HCT116 (cell line): ENCODE data around the gene EIF4G3. TPM values are rescaled to one million over a fixed set of nuclear protein-coding genes. Genes with fewer than 3 reads are reported as not detected.

Source experiments
- ATAC-seq: fragments of 200-7000 bp; cut with Tn5 transposase; 2 replicates; pipeline ENCODE4 v1.9.1; 2020; ENCODE audit warnings: mild to moderate bottlenecking, moderate library complexity
- BruUV-seq: library from RNA; stranded (reverse); fragments of 400-500 nt; replicated peaks from 2 replicates; lab custom pipeline; 2021; lab: Mats Ljungman, UMichigan
- CTCF ChIA-PET: fragments of 300-600 bp; sonication (Branson Sonifier 250); formaldehyde crosslinking; loops from one replicate; lab custom pipeline; 2021; ENCODE audit warnings: antibody characterized with exemption; lab: Charles Lee
- POLR2A ChIA-PET: fragments of 300-600, 350-600 bp; sonication (Branson Sonifier 250); formaldehyde crosslinking; loops from one replicate; lab custom pipeline; 2021; ENCODE audit warnings: antibody characterized with exemption; lab: Charles Lee
- RAD21 ChIA-PET, 2 experiments: fragments of 300-600 bp; sonication (Branson Sonifier 250); formaldehyde crosslinking; loops; one replicate each; lab custom pipeline; 2023; ENCODE audit warnings: low total read pairs in 2 of 2; ENCODE audit not compliant: uncharacterized antibody in 2 of 2, unreplicated experiment in 2 of 2, low non-redundant PET in 1 of 2; lab: Charles Lee
- DNase-seq: peaks from one replicate; pipeline ENCODE4 v3.0.0-alpha.2; 2010; ENCODE audit warnings: low read depth, low spot score
- H2AFZ ChIP-seq: fragments of 200-600 bp; shearing (Covaris generic), sonication (generic); 2 replicates; pipeline ENCODE4 v1.6.1; 2017; ENCODE audit warnings: low read depth, mixed run types, mixed read lengths, antibody characterized with exemption, low read length; ENCODE audit not compliant: poor library complexity, severe bottlenecking
- H3K27ac ChIP-seq: 2 replicates; pipeline ENCODE4 v1.5.1; 2012; ENCODE audit warnings: low read depth, low read length
- H3K27me3 ChIP-seq: fragments of 200-600 bp; sonication (generic); 2 replicates; pipeline ENCODE4 v1.6.1; 2016; ENCODE audit warnings: mixed run types, low read length, mixed read lengths; ENCODE audit not compliant: insufficient read depth
- H3K36me3 ChIP-seq, 2 experiments: fragments of 200-500 bp in 1 of 2; fragments of 200-600 bp in 1 of 2; sonication (Bioruptor generic) in 1 of 2; sonication (generic) in 1 of 2; 2 replicates each; pipeline versions ENCODE4 v1.5.1 to v1.6.1; 2014 to 2016; ENCODE audit warnings: low read length in 2 of 2, inconsistent platforms in 1 of 2, mixed read lengths in 1 of 2, mixed run types in 1 of 2; ENCODE audit not compliant: insufficient read depth in 2 of 2, control insufficient read depth in 1 of 2
- H3K4me1 ChIP-seq, 2 experiments: fragments of 200-600 bp in 1 of 2; sonication (generic) in 1 of 2; 2 replicates each; pipeline versions ENCODE4 v1.5.1 to v1.6.1; 2012 to 2017; ENCODE audit warnings: low read length in 2 of 2, inconsistent platforms in 1 of 2, mild to moderate bottlenecking in 1 of 2, mixed read lengths in 1 of 2, mixed run types in 1 of 2, moderate library complexity in 1 of 2; ENCODE audit not compliant: insufficient read depth in 2 of 2, control insufficient read depth in 1 of 2
- H3K4me2 ChIP-seq: fragments of 200-600 bp; sonication (generic); 2 replicates; pipeline ENCODE4 v1.6.1; 2017; ENCODE audit warnings: mixed run types, low read length, mixed read lengths
- H3K4me3 ChIP-seq, 2 experiments: fragments of 200-600 bp in 1 of 2; sonication (generic) in 1 of 2; replicated peaks in 1 of 2; 2 replicates each; pipeline ENCODE4 v1.5.1; 2011 to 2016; ENCODE audit warnings: low read length in 2 of 2, control low read depth in 1 of 2, low read depth in 1 of 2, mild to moderate bottlenecking in 1 of 2, mixed read lengths in 1 of 2, mixed run types in 1 of 2
- H3K79me2 ChIP-seq: fragments of 200-600 bp; sonication (generic); 2 replicates; pipeline ENCODE4 v1.6.1; 2017; ENCODE audit warnings: mild to moderate bottlenecking, mixed run types, low read length, moderate library complexity, mixed read lengths; ENCODE audit not compliant: insufficient read depth
- H3K9ac ChIP-seq: fragments of 200-600 bp; sonication (generic); 2 replicates; pipeline ENCODE4 v1.6.1; 2016; ENCODE audit warnings: low read length, mixed read lengths
- H3K9me2 ChIP-seq: fragments of 200-600 bp; sonication (generic), shearing (Covaris generic); 2 replicates; pipeline ENCODE4 v1.6.1; 2017; ENCODE audit warnings: mixed run types, mild to moderate bottlenecking, moderate library complexity; ENCODE audit not compliant: insufficient read depth
- H3K9me3 ChIP-seq, 2 experiments: fragments of 200-500 bp in 1 of 2; fragments of 200-600 bp in 1 of 2; sonication (Bioruptor generic) in 1 of 2; sonication (generic) in 1 of 2; 2 replicates each; pipeline ENCODE4 v1.6.1; 2014 to 2017; ENCODE audit warnings: low read length in 2 of 2, mixed read lengths in 2 of 2, inconsistent platforms in 1 of 2, low read depth in 1 of 2, mild to moderate bottlenecking in 1 of 2, mixed run types in 1 of 2, moderate library complexity in 1 of 2; ENCODE audit not compliant: control insufficient read depth in 1 of 2, insufficient read depth in 1 of 2
- H4K20me1 ChIP-seq: fragments of 200-600 bp; sonication (generic), shearing (Covaris generic); 2 replicates; pipeline ENCODE4 v1.6.1; 2017; ENCODE audit warnings: mixed run types, mild to moderate bottlenecking, moderate library complexity; ENCODE audit not compliant: insufficient read depth
- ATF3 ChIP-seq: IDR thresholded peaks from 2 replicates; pipeline ENCODE4 v1.6.1; 2012
- CBX3 ChIP-seq: IDR thresholded peaks from 2 replicates; pipeline ENCODE4 v1.6.1; 2012; ENCODE audit warnings: low read depth
- EGR1 ChIP-seq: IDR thresholded peaks from 2 replicates; pipeline ENCODE4 v1.6.1; 2012; ENCODE audit warnings: low read depth
- ELF1 ChIP-seq: IDR thresholded peaks from 2 replicates; pipeline ENCODE4 v1.6.1; 2012; ENCODE audit warnings: low read depth, borderline replicate concordance
- EZH2 ChIP-seq: fragments of 200-600 bp; sonication (generic); IDR thresholded peaks from 2 replicates; pipeline ENCODE4 v1.6.1; 2017; ENCODE audit warnings: antibody characterized with exemption, mixed run types
- EZH2phosphoT487 ChIP-seq: fragments of 200-600 bp; IDR thresholded peaks from 2 replicates; pipeline ENCODE4 v1.6.1; 2018; ENCODE audit warnings: antibody characterized with exemption, borderline replicate concordance
- FOSL1 ChIP-seq: IDR thresholded peaks from 2 replicates; pipeline ENCODE4 v1.6.1; 2012; ENCODE audit warnings: low read depth
- JUND ChIP-seq: IDR thresholded peaks from 2 replicates; pipeline ENCODE4 v1.6.1; 2012
- POLR2A ChIP-seq: IDR thresholded peaks from 2 replicates; pipeline ENCODE4 v1.7.0; 2011; ENCODE audit warnings: borderline replicate concordance; ENCODE audit not compliant: insufficient read depth, insufficient read length; ENCODE audit errors: extremely low read depth
- POLR2AphosphoS5 ChIP-seq: IDR thresholded peaks from 2 replicates; pipeline ENCODE4 v1.6.1; 2011; ENCODE audit warnings: mild to moderate bottlenecking, low read depth, low read length, moderate library complexity
- RAD21 ChIP-seq: IDR thresholded peaks from 2 replicates; pipeline ENCODE4 v1.6.1; 2012; ENCODE audit warnings: low read depth, mild to moderate bottlenecking
- SIN3A ChIP-seq: IDR thresholded peaks from 2 replicates; pipeline ENCODE4 v1.6.1; 2012; ENCODE audit warnings: low read depth
- SP1 ChIP-seq: IDR thresholded peaks from 2 replicates; pipeline ENCODE4 v1.6.1; 2012; ENCODE audit warnings: low read depth
- SRF ChIP-seq: IDR thresholded peaks from 2 replicates; pipeline ENCODE4 v1.6.1; 2012; ENCODE audit warnings: low read depth
- YY1 ChIP-seq: IDR thresholded peaks from 2 replicates; pipeline ENCODE4 v1.6.1; 2011; ENCODE audit warnings: low read length, low read depth, moderate library complexity, mild to moderate bottlenecking; ENCODE audit not compliant: insufficient replicate concordance; ENCODE audit errors: extremely low read depth
- ZBTB33 ChIP-seq: IDR thresholded peaks from 2 replicates; pipeline ENCODE4 v1.6.1; 2011; ENCODE audit warnings: mild to moderate bottlenecking, low read length, moderate library complexity; ENCODE audit not compliant: insufficient replicate concordance; ENCODE audit errors: extremely low read depth
- ZNF274 ChIP-seq: fragments of 200-500 bp; sonication (Bioruptor generic); IDR thresholded peaks from 2 replicates; pipeline ENCODE4 v1.6.1; 2014; ENCODE audit warnings: mild to moderate bottlenecking, low read depth, low read length, inconsistent platforms
- intact Hi-C: fragments of 100-400 bp; cut with micrococcal nuclease; formaldehyde crosslinking; loops from 2 replicates; pipeline ENCODE4 v1.10.0; 2022
- total RNA-seq: library from RNA; stranded (reverse); gene quantifications from one replicate; pipeline ENCODE4 v1.2.1, GENCODE V29; 2021; ENCODE audit not compliant: unreplicated experiment
- TF ChIP-seq, protein P1 (sequence below), 3 experiments: fragments of 200-600 bp in 1 of 3; sonication (generic) in 1 of 3; IDR thresholded peaks in 2 of 3; conservative IDR thresholded peaks in 1 of 3; 2 replicates each; pipeline ENCODE4 v1.5.1; 2012 to 2017; ENCODE audit warnings: low read depth in 2 of 3, low read length in 2 of 3, antibody characterized with exemption in 1 of 3, borderline replicate concordance in 1 of 3, control low read depth in 1 of 3, mild to moderate bottlenecking in 1 of 3, mixed read lengths in 1 of 3, mixed run types in 1 of 3, moderate library complexity in 1 of 3; ENCODE audit not compliant: insufficient read depth in 1 of 3
- TF ChIP-seq, protein P2 (sequence below): IDR thresholded peaks from 2 replicates; pipeline ENCODE4 v1.6.1; 2012; ENCODE audit warnings: low read depth

Gene EIF4G3
- total RNA-seq, 1 experiment from 2014 or later = 40.1 TPM

DNA sequence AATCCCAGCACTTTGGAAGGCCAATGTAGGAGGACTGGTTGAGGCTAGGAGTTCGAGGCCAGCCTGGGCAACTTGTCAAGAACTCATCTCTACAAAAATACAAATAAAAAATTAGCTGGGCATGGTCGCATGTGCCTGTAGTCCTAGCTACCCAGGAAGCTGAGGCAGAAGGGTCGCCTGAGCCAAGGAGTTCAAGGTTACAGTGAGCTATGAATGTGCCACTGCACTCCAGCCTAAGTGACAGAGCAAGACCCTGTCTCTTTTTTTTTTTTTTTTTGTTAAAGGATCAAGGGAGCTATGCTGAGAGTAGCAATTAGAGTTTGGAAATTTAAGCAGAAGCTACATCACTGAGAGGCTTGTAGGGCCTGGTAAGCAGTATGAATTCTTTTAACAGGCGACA is 70.9 kb downstream of the EIF4G3 start (continued):
- no peak for TF ChIP-seq EGR1

GRCh38 chr1:21104683-21105082 is 72.0 kb downstream of the EIF4G3 start:
- Histone ChIP-seq H3K27ac (no peak overlapping the region), H2AFZ (no peak overlapping the region), H3K36me3 (no peaks in the 10 kb centered on the region), H3K9me2 (no peaks in the 10 kb centered on the region), H3K4me1 (no peaks in the 10 kb centered on the region), H3K4me2 (no peak overlapping the region), H3K27me3 (no peaks in the 10 kb centered on the region), H3K79me2 (no peaks in the 10 kb centered on the region), H3K4me3 (no peak overlapping the region), H3K9ac (no peak overlapping the region), H3K9me3 (no peaks in the 10 kb centered on the region), H4K20me1 (no peaks in the 10 kb centered on the region)
- TF ChIP-seq CBX3 = no peak
- no peak for TF ChIP-seq POLR2A
- no peak for TF ChIP-seq RAD21
- TF ChIP-seq YY1 = no peak
- no peak for TF ChIP-seq ZNF274
- TF ChIP-seq EZH2phosphoT487 = no peak
- TF ChIP-seq ELF1 = no peak
- TF ChIP-seq SP1 = no peak
- no peak for TF ChIP-seq JUND
- TF ChIP-seq EZH2 = no peak
- no peak for TF ChIP-seq SRF
- TF ChIP-seq ATF3 = no peak
- TF ChIP-seq SIN3A = no peak
- TF ChIP-seq, protein P1, sequence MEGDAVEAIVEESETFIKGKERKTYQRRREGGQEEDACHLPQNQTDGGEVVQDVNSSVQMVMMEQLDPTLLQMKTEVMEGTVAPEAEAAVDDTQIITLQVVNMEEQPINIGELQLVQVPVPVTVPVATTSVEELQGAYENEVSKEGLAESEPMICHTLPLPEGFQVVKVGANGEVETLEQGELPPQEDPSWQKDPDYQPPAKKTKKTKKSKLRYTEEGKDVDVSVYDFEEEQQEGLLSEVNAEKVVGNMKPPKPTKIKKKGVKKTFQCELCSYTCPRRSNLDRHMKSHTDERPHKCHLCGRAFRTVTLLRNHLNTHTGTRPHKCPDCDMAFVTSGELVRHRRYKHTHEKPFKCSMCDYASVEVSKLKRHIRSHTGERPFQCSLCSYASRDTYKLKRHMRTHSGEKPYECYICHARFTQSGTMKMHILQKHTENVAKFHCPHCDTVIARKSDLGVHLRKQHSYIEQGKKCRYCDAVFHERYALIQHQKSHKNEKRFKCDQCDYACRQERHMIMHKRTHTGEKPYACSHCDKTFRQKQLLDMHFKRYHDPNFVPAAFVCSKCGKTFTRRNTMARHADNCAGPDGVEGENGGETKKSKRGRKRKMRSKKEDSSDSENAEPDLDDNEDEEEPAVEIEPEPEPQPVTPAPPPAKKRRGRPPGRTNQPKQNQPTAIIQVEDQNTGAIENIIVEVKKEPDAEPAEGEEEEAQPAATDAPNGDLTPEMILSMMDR (IDR thresholded peaks at IDR 0.05 in 2 of 3, conservative IDR thresholded peaks at IDR 0.05 in 1 of 3; ENCODE audit: borderline replicate concordance in 1 of 3, insufficient read depth in 1 of 3, low read depth in 2 of 3, low read length in 2 of 3) = no peak
- no peak for TF ChIP-seq POLR2AphosphoS5
- TF ChIP-seq, protein P2, sequence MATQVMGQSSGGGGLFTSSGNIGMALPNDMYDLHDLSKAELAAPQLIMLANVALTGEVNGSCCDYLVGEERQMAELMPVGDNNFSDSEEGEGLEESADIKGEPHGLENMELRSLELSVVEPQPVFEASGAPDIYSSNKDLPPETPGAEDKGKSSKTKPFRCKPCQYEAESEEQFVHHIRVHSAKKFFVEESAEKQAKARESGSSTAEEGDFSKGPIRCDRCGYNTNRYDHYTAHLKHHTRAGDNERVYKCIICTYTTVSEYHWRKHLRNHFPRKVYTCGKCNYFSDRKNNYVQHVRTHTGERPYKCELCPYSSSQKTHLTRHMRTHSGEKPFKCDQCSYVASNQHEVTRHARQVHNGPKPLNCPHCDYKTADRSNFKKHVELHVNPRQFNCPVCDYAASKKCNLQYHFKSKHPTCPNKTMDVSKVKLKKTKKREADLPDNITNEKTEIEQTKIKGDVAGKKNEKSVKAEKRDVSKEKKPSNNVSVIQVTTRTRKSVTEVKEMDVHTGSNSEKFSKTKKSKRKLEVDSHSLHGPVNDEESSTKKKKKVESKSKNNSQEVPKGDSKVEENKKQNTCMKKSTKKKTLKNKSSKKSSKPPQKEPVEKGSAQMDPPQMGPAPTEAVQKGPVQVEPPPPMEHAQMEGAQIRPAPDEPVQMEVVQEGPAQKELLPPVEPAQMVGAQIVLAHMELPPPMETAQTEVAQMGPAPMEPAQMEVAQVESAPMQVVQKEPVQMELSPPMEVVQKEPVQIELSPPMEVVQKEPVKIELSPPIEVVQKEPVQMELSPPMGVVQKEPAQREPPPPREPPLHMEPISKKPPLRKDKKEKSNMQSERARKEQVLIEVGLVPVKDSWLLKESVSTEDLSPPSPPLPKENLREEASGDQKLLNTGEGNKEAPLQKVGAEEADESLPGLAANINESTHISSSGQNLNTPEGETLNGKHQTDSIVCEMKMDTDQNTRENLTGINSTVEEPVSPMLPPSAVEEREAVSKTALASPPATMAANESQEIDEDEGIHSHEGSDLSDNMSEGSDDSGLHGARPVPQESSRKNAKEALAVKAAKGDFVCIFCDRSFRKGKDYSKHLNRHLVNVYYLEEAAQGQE = no peak
- TF ChIP-seq FOSL1 = no peak
- no peak for TF ChIP-seq ZBTB33
- intact Hi-C loops = no loop called here
- POLR2A ChIA-PET = no interaction called here
- no TSS peak for BruUV-seq
- CTCF ChIA-PET = no interaction called here
- ATAC-seq (no peak), DNase-seq (no peak)
- RAD21 ChIA-PET = no interaction called here
